Measurements from ENCODE around the gene CLTA.

GRCh38 chr9:36210722-36211121 is 20.0 kb downstream of the CLTA start:
- no peak for TF ChIP-seq CTCF (IDR thresholded peaks at IDR 0.05)
- TF ChIP-seq POLR2A (IDR thresholded peaks at IDR 0.05): no peak
- TF ChIP-seq EP300 (IDR thresholded peaks at IDR 0.05): no peak
